OCI-LY1 (cell line): ENCODE measurements around the gene LIPT2.
"Not testable (repeated sequence)": the region's sequence is repeated elsewhere in the genome, so short reads cannot be mapped to it uniquely, and the experiment has no call there.

Experiments used
- H2AFZ ChIP-seq: fragments of 200-600 bp; sonication (generic), shearing (Covaris generic); 2 replicates; pipeline ENCODE4 v1.6.0; 2014; ENCODE audit warnings: antibody characterized with exemption, mild to moderate bottlenecking, low read length
- H3F3A ChIP-seq: fragments of 200-600 bp; sonication (generic), shearing (Covaris generic); 2 replicates; pipeline ENCODE4 v1.6.0; 2014; ENCODE audit warnings: mild to moderate bottlenecking, antibody characterized with exemption, low read length, moderate library complexity; ENCODE audit not compliant: insufficient read depth
- H3K27ac ChIP-seq: fragments of 200-600 bp; sonication (generic); 2 replicates; pipeline ENCODE4 v1.5.1; 2014; ENCODE audit warnings: low read length, mixed run types, mild to moderate bottlenecking, low read depth; ENCODE audit not compliant: poor library complexity, severe bottlenecking
- H3K27me3 ChIP-seq: fragments of 200-600 bp; sonication (generic); 2 replicates; pipeline ENCODE4 v1.6.0; 2014; ENCODE audit warnings: antibody characterized with exemption, mild to moderate bottlenecking, low read length, moderate library complexity; ENCODE audit not compliant: insufficient read depth
- H3K36me3 ChIP-seq: fragments of 200-600 bp; sonication (generic); 2 replicates; pipeline ENCODE4 v1.6.1; 2014; ENCODE audit warnings: mild to moderate bottlenecking, antibody characterized with exemption, low read length, moderate library complexity, mixed read lengths; ENCODE audit not compliant: insufficient read depth
- H3K4me1 ChIP-seq: fragments of 200-600 bp; sonication (generic); 2 replicates; pipeline ENCODE4 v1.5.1; 2014; ENCODE audit warnings: mild to moderate bottlenecking, low read length, moderate library complexity; ENCODE audit not compliant: insufficient read depth, severe bottlenecking
- H3K4me2 ChIP-seq: fragments of 200-600 bp; sonication (generic), shearing (Covaris generic); 2 replicates; pipeline ENCODE4 v1.6.1; 2014; ENCODE audit warnings: low read length
- H3K4me3 ChIP-seq: fragments of 200-600 bp; sonication (generic); 2 replicates; pipeline ENCODE4 v1.5.1; 2014; ENCODE audit warnings: low read length, low read depth, mild to moderate bottlenecking, mixed read lengths; ENCODE audit not compliant: poor library complexity, severe bottlenecking
- H3K79me2 ChIP-seq: fragments of 200-600 bp; shearing (Covaris generic); 2 replicates; pipeline ENCODE4 v1.6.1; 2016; ENCODE audit warnings: mixed run types, low read length, mixed read lengths; ENCODE audit not compliant: insufficient read depth
- H3K9ac ChIP-seq: fragments of 200-600 bp; sonication (generic), shearing (Covaris generic); 2 replicates; pipeline ENCODE4 v1.6.1; 2014; ENCODE audit warnings: mild to moderate bottlenecking, low read length, mixed read lengths
- H3K9me2 ChIP-seq: fragments of 200-600 bp; sonication (generic), shearing (Covaris generic); 2 replicates; pipeline ENCODE4 v1.6.1; 2014; ENCODE audit warnings: low read depth, mild to moderate bottlenecking, low read length, mixed read lengths
- H3K9me3 ChIP-seq: fragments of 200-600 bp; shearing (Covaris generic); 2 replicates; pipeline ENCODE4 v1.6.1; 2014; ENCODE audit warnings: low read length, mixed read lengths
- H4K20me1 ChIP-seq: fragments of 200-600 bp; sonication (generic), shearing (Covaris generic); 2 replicates; pipeline ENCODE4 v1.6.0; 2016; ENCODE audit warnings: mild to moderate bottlenecking, low read length; ENCODE audit not compliant: insufficient read depth
- EZH2 ChIP-seq: fragments of 200-600 bp; sonication (generic), shearing (Covaris generic); IDR thresholded peaks from 2 replicates; pipeline ENCODE4 v1.8.0; 2017; ENCODE audit warnings: borderline replicate concordance, mixed run types, mild to moderate bottlenecking, antibody characterized with exemption, low read length, moderate library complexity, mixed read lengths
- TF ChIP-seq, protein P1 (sequence below): fragments of 200-600 bp; sonication (generic), shearing (Covaris generic); IDR thresholded peaks from 2 replicates; pipeline ENCODE4 v1.5.1; 2017; ENCODE audit warnings: mild to moderate bottlenecking, antibody characterized with exemption, low read length, moderate library complexity, mixed read lengths

Gene LIPT2

DNA sequence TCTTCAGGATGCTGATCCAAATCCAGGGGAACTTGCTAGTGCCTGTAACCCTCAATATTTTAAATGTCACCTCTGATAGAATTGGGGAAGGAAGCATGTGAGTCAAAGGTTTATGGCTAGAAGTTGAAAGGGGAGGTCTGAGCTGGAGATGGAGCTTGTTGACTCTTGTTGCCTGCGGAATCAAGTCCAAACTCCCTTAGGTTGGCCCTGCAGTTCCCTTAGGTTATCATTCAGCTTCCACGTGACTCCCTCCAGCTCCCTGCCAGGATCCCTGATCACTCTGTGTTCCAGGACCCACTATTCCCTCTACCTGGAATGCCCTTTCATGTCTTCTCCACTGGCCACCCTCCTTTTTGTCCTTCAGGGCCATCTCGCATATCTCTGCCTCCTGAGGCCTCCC, 26.2 kb upstream of the LIPT2 start:
- 0 out of 2 replicates have a peak, but pooled peaks cover 6% of the 10 kb centered on the region for H3K27me3 ChIP-seq
- TF ChIP-seq, protein P1, sequence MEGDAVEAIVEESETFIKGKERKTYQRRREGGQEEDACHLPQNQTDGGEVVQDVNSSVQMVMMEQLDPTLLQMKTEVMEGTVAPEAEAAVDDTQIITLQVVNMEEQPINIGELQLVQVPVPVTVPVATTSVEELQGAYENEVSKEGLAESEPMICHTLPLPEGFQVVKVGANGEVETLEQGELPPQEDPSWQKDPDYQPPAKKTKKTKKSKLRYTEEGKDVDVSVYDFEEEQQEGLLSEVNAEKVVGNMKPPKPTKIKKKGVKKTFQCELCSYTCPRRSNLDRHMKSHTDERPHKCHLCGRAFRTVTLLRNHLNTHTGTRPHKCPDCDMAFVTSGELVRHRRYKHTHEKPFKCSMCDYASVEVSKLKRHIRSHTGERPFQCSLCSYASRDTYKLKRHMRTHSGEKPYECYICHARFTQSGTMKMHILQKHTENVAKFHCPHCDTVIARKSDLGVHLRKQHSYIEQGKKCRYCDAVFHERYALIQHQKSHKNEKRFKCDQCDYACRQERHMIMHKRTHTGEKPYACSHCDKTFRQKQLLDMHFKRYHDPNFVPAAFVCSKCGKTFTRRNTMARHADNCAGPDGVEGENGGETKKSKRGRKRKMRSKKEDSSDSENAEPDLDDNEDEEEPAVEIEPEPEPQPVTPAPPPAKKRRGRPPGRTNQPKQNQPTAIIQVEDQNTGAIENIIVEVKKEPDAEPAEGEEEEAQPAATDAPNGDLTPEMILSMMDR: no peak
- TF ChIP-seq EZH2: no peak

DNA sequence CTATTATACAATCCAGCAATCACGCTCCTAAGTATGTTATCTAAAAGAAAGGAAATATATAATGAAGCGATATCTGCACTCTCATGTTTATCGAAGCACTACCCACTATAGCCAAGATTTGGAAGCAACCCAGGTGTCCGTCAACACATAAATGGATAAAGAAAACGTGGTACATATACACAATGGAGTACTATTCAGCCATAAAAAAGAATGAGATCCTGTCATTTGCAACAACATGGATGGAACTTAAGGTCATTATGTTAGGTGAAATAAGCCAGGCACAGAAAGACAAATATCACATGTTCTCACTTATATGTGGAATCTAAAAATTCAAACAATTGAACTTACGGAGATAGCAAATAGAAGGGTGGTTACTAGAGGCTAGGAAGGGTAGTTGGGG, 24.1 kb upstream of the LIPT2 start:
- not testable (repeated sequence) for H3F3A ChIP-seq, H3K4me3 ChIP-seq, H3K27me3 ChIP-seq, H2AFZ ChIP-seq, H3K9ac ChIP-seq, H3K9me2 ChIP-seq, H3K27ac ChIP-seq, H3K9me3 ChIP-seq, H3K36me3 ChIP-seq, H3K79me2 ChIP-seq, H3K4me1 ChIP-seq, H3K4me2 ChIP-seq, H4K20me1 ChIP-seq

More for the DNA sequence above, 26.2 kb upstream of the LIPT2 start:
- H3K9me2 ChIP-seq: no peaks in the 10 kb centered on the region
- no peak overlapping the region for H2AFZ ChIP-seq
- no peaks in the 10 kb centered on the region for H4K20me1 ChIP-seq
- no peaks in the 10 kb centered on the region for H3K79me2 ChIP-seq
- H3K27ac ChIP-seq: no peak overlapping the region
- no peak overlapping the region for H3K4me3 ChIP-seq
- H3K9me3 ChIP-seq: no peaks in the 10 kb centered on the region
- H3K36me3 ChIP-seq: no peaks in the 10 kb centered on the region
- no peak overlapping the region for H3K4me2 ChIP-seq
- H3K9ac ChIP-seq: no peak overlapping the region
- no peaks in the 10 kb centered on the region for H3F3A ChIP-seq
- no peaks in the 10 kb centered on the region for H3K4me1 ChIP-seq

GRCh38 chr11:74507582-74507981, 14.1 kb upstream of the LIPT2 start:
- H3K79me2 ChIP-seq: no peaks in the 10 kb centered on the region
- no peaks in the 10 kb centered on the region for H3F3A ChIP-seq
- no peak overlapping the region for H3K4me3 ChIP-seq
- no peaks in the 10 kb centered on the region for H3K9me2 ChIP-seq
- H3K36me3 ChIP-seq: no peaks in the 10 kb centered on the region
- no peak overlapping the region for H3K9ac ChIP-seq
- H3K27me3 ChIP-seq: no peaks in the 10 kb centered on the region
- TF ChIP-seq, protein P1: no peak
- TF ChIP-seq EZH2: no peak
- no peak overlapping the region for H3K4me2 ChIP-seq
- H3K27ac ChIP-seq: no peak overlapping the region
- H2AFZ ChIP-seq: no peak overlapping the region
- no peaks in the 10 kb centered on the region for H3K9me3 ChIP-seq
- H4K20me1 ChIP-seq: no peaks in the 10 kb centered on the region
- H3K4me1 ChIP-seq: no peaks in the 10 kb centered on the region

DNA sequence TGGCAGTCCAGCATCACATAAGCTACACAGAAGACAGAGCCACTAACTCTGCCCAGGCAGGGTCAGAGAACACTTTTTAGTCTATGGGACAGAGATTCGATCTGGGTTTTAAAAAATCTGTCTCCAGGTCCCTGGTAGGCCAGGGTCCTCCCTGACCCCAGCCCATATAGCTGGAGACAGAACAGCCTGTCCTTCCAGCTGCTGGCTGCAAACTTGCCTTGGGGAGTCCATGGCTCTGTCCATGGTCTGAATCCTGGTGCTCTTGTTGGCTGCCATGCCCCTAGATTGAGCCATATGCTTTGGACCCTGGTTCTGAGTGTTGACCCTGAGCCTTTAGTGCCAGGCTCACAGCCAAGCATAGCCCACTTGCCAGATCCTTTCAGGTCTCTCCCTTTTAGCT, 13.3 kb upstream of the LIPT2 start:
- Histone ChIP-seq H3K9ac (no peak overlapping the region), H3K4me3 (no peak overlapping the region), H2AFZ (no peak overlapping the region), H4K20me1 (no peaks in the 10 kb centered on the region), H3K4me1 (no peaks in the 10 kb centered on the region), H3F3A (no peaks in the 10 kb centered on the region), H3K27me3 (0 out of 2 replicates have a peak, but pooled peaks cover 3% of the 10 kb centered on the region), H3K9me2 (no peaks in the 10 kb centered on the region), H3K9me3 (no peaks in the 10 kb centered on the region), H3K27ac (no peak overlapping the region), H3K36me3 (no peaks in the 10 kb centered on the region), H3K79me2 (no peaks in the 10 kb centered on the region), H3K4me2 (no peak overlapping the region)
- TF ChIP-seq, protein P1: no peak
- no peak for TF ChIP-seq EZH2
